ENCODE data around the gene ALG5. TPM values are rescaled to one million over a fixed set of nuclear protein-coding genes. Genes with fewer than 3 reads are reported as not detected.
A peak's percentile ranks its signal among the peaks of the same experiment; 100 is the strongest.

Gene ALG5
- total RNA-seq, 2 experiments from 2014 or later = 14.4 to 15.1 TPM

DNA sequence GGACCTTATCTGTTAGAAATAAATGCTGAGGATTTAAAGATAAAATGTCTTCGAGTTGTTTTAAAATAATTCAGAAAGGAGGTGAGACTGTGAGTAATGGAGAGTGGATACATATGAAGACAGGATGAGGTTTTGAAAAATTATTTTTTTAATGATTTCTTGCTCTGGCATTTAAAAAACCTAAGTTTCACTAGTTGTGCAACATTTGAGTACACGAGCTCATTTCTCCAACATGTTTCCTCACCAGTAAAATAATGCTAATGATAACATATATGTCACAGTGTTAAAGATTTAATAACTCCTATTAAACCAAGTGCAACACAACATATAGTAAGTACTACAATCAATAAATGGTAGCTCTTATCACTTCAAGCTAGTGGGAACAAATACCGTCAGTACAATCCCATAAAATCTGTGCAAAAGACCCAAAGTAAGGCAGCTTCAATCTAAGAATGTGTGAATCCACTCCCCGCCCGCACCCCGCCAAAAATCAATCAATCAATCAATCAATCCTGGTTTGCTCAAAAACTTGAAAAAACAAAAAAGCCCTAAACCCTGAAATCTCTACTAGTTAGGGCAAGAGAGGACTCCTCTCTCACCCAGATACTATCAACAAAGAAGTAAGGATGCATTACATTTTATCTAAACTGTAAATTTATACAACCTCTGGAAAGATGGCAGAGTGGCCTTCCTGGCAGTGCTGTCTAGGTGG is 1.3 kb downstream of the ALG5 start:
- no peak overlapping the region for H3K27ac ChIP-seq (ENCODE audit: low read depth in 1 of 2, low read length in 2 of 2)
- no peak for DNase-seq
- H3K36me3 ChIP-seq (ENCODE audit: insufficient read depth, low read length) = peaks cover 28% of the 10 kb centered on the region
- ChIA-PET CTCF (no interaction called here), POLR2A (no interaction called here)
- H3K27ac Mint-ChIP-seq = peak overlapping the region; percentile 99
- TF ChIP-seq CTCF (IDR thresholded peaks at IDR 0.05) = no peak
- no peaks in the 10 kb centered on the region for H3K9me3 ChIP-seq (ENCODE audit: control insufficient read depth in 1 of 2, insufficient read depth in 1 of 2, low read length in 2 of 2)
- no peaks in the 10 kb centered on the region for H3K27me3 ChIP-seq (ENCODE audit: control insufficient read depth in 1 of 2, insufficient read depth in 2 of 2, low read length in 2 of 2)
- peaks cover 5% of the 10 kb centered on the region for H3K27me3 Mint-ChIP-seq
- no peak for ATAC-seq (ENCODE audit: poor library complexity)
- H3K36me3 Mint-ChIP-seq (ENCODE audit: low read depth) = peaks cover 75% of the 10 kb centered on the region
- peak overlapping the region; percentile 95 for H3K4me3 ChIP-seq (ENCODE audit: low read length)
- no peaks in the 10 kb centered on the region for H3K9me3 Mint-ChIP-seq
- peak overlapping the region; percentile 96 for H3K4me3 Mint-ChIP-seq
- intact Hi-C loops (cut with DNase I, micrococcal nuclease) = loop anchor here in 1 of 2 experiments (5.0 kb wide), 3 partner anchors 176 to 1354 kb away; partner anchors contain the start of gene SPART
- H3K4me1 Mint-ChIP-seq (ENCODE audit: low read depth) = peaks cover 43% of the 10 kb centered on the region
- H3K4me1 ChIP-seq (ENCODE audit: insufficient read depth, low read length) = peaks cover 12% of the 10 kb centered on the region

- ChIA-PET CTCF (interaction anchor here (1.7 kb wide), 1 partner anchor 8 kb away, joined by 4 read pairs; the partner anchor contains the start of gene EXOSC8), POLR2A (no interaction called here)
- DNase-seq = no peak
- no peaks in the 10 kb centered on the region for H3K9me3 ChIP-seq (ENCODE audit: control insufficient read depth in 1 of 2, insufficient read depth in 1 of 2, low read length in 2 of 2)
- no peak for TF ChIP-seq CTCF (IDR thresholded peaks at IDR 0.05)
- Mint-ChIP-seq H3K27me3 (no peaks in the 10 kb centered on the region), H3K4me1 (ENCODE audit: low read depth) (peaks cover 13% of the 10 kb centered on the region), H3K36me3 (ENCODE audit: low read depth) (peaks cover 83% of the 10 kb centered on the region), H3K27ac (no peak overlapping the region), H3K9me3 (no peaks in the 10 kb centered on the region), H3K4me3 (no peak overlapping the region)
- H3K27ac ChIP-seq (ENCODE audit: low read depth in 1 of 2, low read length in 2 of 2) = no peak overlapping the region
- no peak for ATAC-seq (ENCODE audit: poor library complexity)
- H3K36me3 ChIP-seq (ENCODE audit: insufficient read depth, low read length) = peaks cover 79% of the 10 kb centered on the region
- H3K4me3 ChIP-seq (ENCODE audit: low read length) = no peak overlapping the region
- H3K4me1 ChIP-seq (ENCODE audit: insufficient read depth, low read length) = peaks cover 2% of the 10 kb centered on the region
- no peaks in the 10 kb centered on the region for H3K27me3 ChIP-seq (ENCODE audit: control insufficient read depth in 1 of 2, insufficient read depth in 2 of 2, low read length in 2 of 2)
- intact Hi-C loops (cut with DNase I, micrococcal nuclease) = no loop called here
Measured at GRCh38 chr13:36992362-36992761, 6.8 kb downstream of the ALG5 start.

- H3K27ac Mint-ChIP-seq = no peak overlapping the region
- TF ChIP-seq CTCF (IDR thresholded peaks at IDR 0.05) = no peak
- Histone ChIP-seq H3K4me1 (ENCODE audit: insufficient read depth, low read length) (no peaks in the 10 kb centered on the region), H3K36me3 (ENCODE audit: insufficient read depth, low read length) (peaks cover 87% of the 10 kb centered on the region), H3K4me3 (ENCODE audit: low read length) (no peak overlapping the region), H3K27ac (ENCODE audit: low read depth in 1 of 2, low read length in 2 of 2) (no peak overlapping the region), H3K9me3 (ENCODE audit: control insufficient read depth in 1 of 2, insufficient read depth in 1 of 2, low read length in 2 of 2) (no peaks in the 10 kb centered on the region), H3K27me3 (ENCODE audit: control insufficient read depth in 1 of 2, insufficient read depth in 2 of 2, low read length in 2 of 2) (no peaks in the 10 kb centered on the region)
- CTCF ChIA-PET = interaction anchor here (1.3 kb wide), 1 partner anchor 12 kb away, joined by 4 read pairs; the partner anchor contains the start of gene ALG5
- H3K9me3 Mint-ChIP-seq = no peaks in the 10 kb centered on the region
- H3K4me3 Mint-ChIP-seq = no peak overlapping the region
- no peaks in the 10 kb centered on the region for H3K27me3 Mint-ChIP-seq
- ATAC-seq (ENCODE audit: poor library complexity) (no peak), DNase-seq (no peak)
- POLR2A ChIA-PET = interaction anchor here (1.2 kb wide), 1 partner anchor 12 kb away, joined by 6 read pairs; the partner anchor contains the start of gene ALG5
- no peaks in the 10 kb centered on the region for H3K4me1 Mint-ChIP-seq (ENCODE audit: low read depth)
- intact Hi-C loops (cut with DNase I, micrococcal nuclease) = loop anchor here in 1 of 2 experiments (5.0 kb wide), 1 partner anchor 564 kb away; no protein-coding TSS in a partner anchor
- H3K36me3 Mint-ChIP-seq (ENCODE audit: low read depth) = peaks cover 90% of the 10 kb centered on the region
Measured at GRCh38 chr13:36986462-36987240, 12.5 kb downstream of the ALG5 start.
